GM12892 (cell line): ENCODE results near the gene HDGFL3.

Experiments used
- POLR2A ChIP-seq: IDR thresholded peaks from 2 replicates; pipeline ENCODE4 v1.6.1; 2011; ENCODE audit warnings: low read depth, low read length, control low read depth
- POLR2AphosphoS5 ChIP-seq: IDR thresholded peaks from 2 replicates; pipeline ENCODE4 v1.6.1; 2011; ENCODE audit warnings: low read depth, low read length, control low read depth
- TAF1 ChIP-seq: IDR thresholded peaks from 2 replicates; pipeline ENCODE4 v1.6.1; 2011; ENCODE audit warnings: low read depth, mild to moderate bottlenecking, control low read depth, low read length, borderline replicate concordance

- no peak for TF ChIP-seq POLR2A
- no peak for TF ChIP-seq TAF1
- TF ChIP-seq POLR2AphosphoS5 = no peak
These were observed 92.8 kb downstream of the HDGFL3 start for GRCh38 chr15:83114856-83115255.
